OCI-LY7 (cell line): ENCODE results near the gene OLA1. TPM values are rescaled to one million over a fixed set of nuclear protein-coding genes. Genes with fewer than 3 reads are reported as not detected.

Experiments
- Bru-seq: library from RNA; stranded (reverse); fragments of 400-500 nt; gene quantifications from one replicate; lab custom pipeline; 2021; lab: Mats Ljungman, UMichigan
- BruChase-seq, 2 experiments: library from RNA; stranded (reverse); fragments of 400-500 nt; gene quantifications; one replicate each; lab custom pipeline; 2021; lab: Mats Ljungman, UMichigan
- BruUV-seq: library from RNA; stranded (reverse); fragments of 400-500 nt; replicated peaks from 2 replicates; lab custom pipeline; 2021; lab: Mats Ljungman, UMichigan
- CTCF ChIA-PET: fragments of 300-600 bp; sonication (Branson Sonifier 250); formaldehyde crosslinking; loops from one replicate; lab custom pipeline; 2022; ENCODE audit warnings: antibody characterized with exemption; ENCODE audit not compliant: unreplicated experiment; lab: Charles Lee
- POLR2A ChIA-PET: fragments of 300-600 bp; sonication (Branson Sonifier 250); formaldehyde crosslinking; loops from one replicate; lab custom pipeline; 2022; ENCODE audit warnings: antibody characterized with exemption; lab: Charles Lee
- DNase-seq: peaks from one replicate; pipeline ENCODE4 v3.0.0-alpha.2; 2015; ENCODE audit warnings: low spot score
- H2AFZ ChIP-seq: fragments of 200-600 bp; sonication (generic), shearing (Covaris generic); 2 replicates; pipeline ENCODE4 v1.6.1; 2014; ENCODE audit warnings: mild to moderate bottlenecking, antibody characterized with exemption, low read length, moderate library complexity
- H3K27ac ChIP-seq: fragments of 200-600 bp; sonication (generic); 2 replicates; pipeline ENCODE4 v1.5.1; 2014; ENCODE audit warnings: mixed run types, low read depth, mild to moderate bottlenecking, moderate library complexity, low read length, inconsistent platforms; ENCODE audit not compliant: poor library complexity, severe bottlenecking
- H3K36me3 ChIP-seq: fragments of 200-600 bp; sonication (generic); 2 replicates; pipeline ENCODE4 v1.6.1; 2014; ENCODE audit warnings: mild to moderate bottlenecking, antibody characterized with exemption, low read length, moderate library complexity, mixed read lengths; ENCODE audit not compliant: insufficient read depth
- H3K4me1 ChIP-seq: fragments of 200-600 bp; sonication (generic); 2 replicates; pipeline ENCODE4 v1.5.1; 2014; ENCODE audit warnings: mild to moderate bottlenecking, low read length; ENCODE audit not compliant: insufficient read depth, poor library complexity, severe bottlenecking
- H3K4me2 ChIP-seq: fragments of 200-600 bp; sonication (generic); 2 replicates; pipeline ENCODE4 v1.6.1; 2014; ENCODE audit warnings: mild to moderate bottlenecking, low read length
- H3K4me3 ChIP-seq: fragments of 200-600 bp; sonication (generic); 2 replicates; pipeline ENCODE4 v1.5.1; 2014; ENCODE audit warnings: mild to moderate bottlenecking, low read depth, low read length; ENCODE audit not compliant: poor library complexity, severe bottlenecking
- H3K79me2 ChIP-seq: fragments of 200-600 bp; sonication (generic); 2 replicates; pipeline ENCODE4 v1.6.1; 2016; ENCODE audit warnings: low read depth, mild to moderate bottlenecking, low read length, moderate library complexity, mixed read lengths; ENCODE audit not compliant: insufficient read depth
- H3K9me2 ChIP-seq: fragments of 200-600 bp; sonication (generic); 2 replicates; pipeline ENCODE4 v1.6.1; 2016; ENCODE audit warnings: mild to moderate bottlenecking, low read length, mixed read lengths; ENCODE audit not compliant: insufficient read depth
- H3K9me3 ChIP-seq: fragments of 200-600 bp; sonication (generic); 2 replicates; pipeline ENCODE4 v1.6.1; 2014; ENCODE audit warnings: mild to moderate bottlenecking, mixed run types, low read length, mixed read lengths
- H4K20me1 ChIP-seq: fragments of 200-600 bp; sonication (generic); 2 replicates; pipeline ENCODE4 v1.6.1; 2014; ENCODE audit warnings: mild to moderate bottlenecking, antibody characterized with exemption, low read length, moderate library complexity, mixed read lengths; ENCODE audit not compliant: insufficient read depth
- CTCF ChIP-seq: fragments of 200-600 bp; sonication (generic); conservative IDR thresholded peaks from 2 replicates; pipeline ENCODE4 v1.5.1; 2014; ENCODE audit warnings: mild to moderate bottlenecking, antibody characterized with exemption, low read length, moderate library complexity, mixed read lengths
- EZH2phosphoT487 ChIP-seq: fragments of 200-600 bp; sonication (generic); IDR thresholded peaks from 2 replicates; pipeline ENCODE4 v1.6.1; 2018; ENCODE audit warnings: low read depth, borderline replicate concordance, mild to moderate bottlenecking, mixed run types, antibody characterized with exemption, low read length, moderate library complexity, mixed read lengths
- intact Hi-C: fragments of 100-400 bp; cut with micrococcal nuclease; formaldehyde crosslinking; loops from one replicate; pipeline ENCODE4 v1.10.0; 2022; ENCODE audit not compliant: unreplicated experiment
- long read RNA-seq: library from polyadenylated mRNA; stranded (forward); transcript quantifications from one replicate; pipeline ENCODE4 v2.0.0, GENCODE V29; 2022
- total RNA-seq, 2 experiments: library from RNA; depleted of rRNA in 1 of 2; stranded (reverse); fragments of >200 nt in 1 of 2; shearing (Covaris generic) in 1 of 2; gene quantifications; 2 replicates each; pipeline ENCODE4 v1.2.3, GENCODE V29; 2014 to 2022

Gene OLA1
- 66.0 and 69.5 TPM in 2 replicates for total RNA-seq (2014; rRNA removed; shearing (Covaris generic))
- 107 and 116 TPM in 2 replicates for total RNA-seq (2022)
- Bru-seq, nascent RNA: percentile 90 among the genes with signal in this experiment
- BruChase-seq, experiment 1, labeled RNA remaining after a 6-hour chase: percentile 79 among the genes with signal in this experiment
- BruChase-seq, experiment 2, labeled RNA remaining after a 2-hour chase: percentile 76 among the genes with signal in this experiment
- long read RNA-seq, full-length matches to known transcripts: 127 of 144 reads
- long read RNA-seq, partial matches to known transcripts: 9 of 144 reads
- long read RNA-seq, other reads (novel, unspliced or antisense): 8 of 144 reads

DNA sequence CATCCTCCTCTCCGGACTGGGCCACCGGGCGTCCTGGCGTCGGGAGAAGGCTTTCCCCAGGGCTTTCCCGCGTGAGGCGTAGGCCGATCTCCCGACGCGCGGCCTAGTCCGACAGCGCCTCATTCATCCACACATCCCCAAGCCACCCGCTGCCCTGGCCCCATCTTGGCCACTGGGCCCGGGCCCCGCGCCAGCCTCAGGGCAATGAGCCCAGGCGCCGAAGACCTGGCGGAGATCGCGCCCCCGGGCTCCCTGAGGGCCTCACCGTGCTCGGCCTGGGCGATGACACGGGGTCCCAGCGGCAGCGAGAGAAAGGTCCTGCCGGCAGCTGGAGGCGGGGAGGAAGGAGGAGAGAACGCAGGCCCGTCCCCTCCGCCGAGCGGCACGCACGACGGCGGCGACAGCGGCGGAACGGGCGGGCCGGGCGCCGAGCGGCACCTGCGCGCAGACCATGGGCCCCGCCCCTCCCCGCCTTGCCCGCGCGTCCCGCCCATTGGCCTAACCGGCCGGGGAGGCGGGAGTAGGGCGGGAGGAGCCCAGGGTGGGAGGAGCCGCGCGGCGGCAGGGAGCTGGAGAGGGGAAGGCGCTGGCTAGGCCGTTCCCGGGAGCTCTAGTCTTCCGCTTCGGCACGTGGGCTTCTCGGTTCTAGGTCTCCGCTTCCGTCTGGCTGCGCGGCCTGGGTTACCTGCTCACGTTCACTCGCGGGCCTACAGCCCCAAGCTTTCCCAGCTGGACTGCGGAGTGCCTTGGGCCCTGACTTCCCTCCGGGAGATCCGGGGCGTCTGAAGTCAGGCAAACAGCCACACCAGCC, at the start of gene OLA1:
OLA1 (minus strand) TSS at position 346 of the 811 bp plus-strand sequence. CDS start 1,717 bp downstream, outside the sequence.
- peak; percentile 95 for DNase-seq
- peaks cover 47% of the 10 kb centered on the region for H3K79me2 ChIP-seq
- CTCF ChIA-PET: interaction anchor here (1.0 kb wide), 1 partner anchor 93 kb away, joined by 3 read pairs; no protein-coding TSS in a partner anchor

DNA sequence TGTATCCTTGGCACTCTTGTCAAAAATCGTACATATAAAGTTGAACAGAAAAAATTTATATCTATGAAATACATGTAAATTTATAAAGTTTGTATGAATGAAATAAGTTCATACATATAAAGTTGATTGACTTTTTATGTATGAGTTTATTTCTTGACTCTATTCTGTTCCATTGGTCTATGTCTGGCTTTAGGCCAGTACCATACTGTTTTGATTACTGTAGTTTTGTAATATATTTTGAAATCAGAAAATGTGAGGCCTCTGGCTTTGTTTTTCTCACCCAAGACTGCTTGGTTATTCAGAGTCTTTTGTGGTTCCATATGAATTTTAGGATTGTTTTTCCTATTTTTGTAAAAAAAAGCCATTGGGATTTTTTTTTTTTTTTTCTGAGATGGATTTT, 44.6 kb upstream of the OLA1 start:
- no peak overlapping the region for H3K4me2 ChIP-seq
- no peak overlapping the region for H2AFZ ChIP-seq
- no peaks in the 10 kb centered on the region for H3K4me1 ChIP-seq
- no peak for TF ChIP-seq EZH2phosphoT487
- TF ChIP-seq CTCF: no peak
- ChIA-PET POLR2A (no interaction called here), CTCF (no interaction called here)
- no peaks in the 10 kb centered on the region for H3K79me2 ChIP-seq
- no peaks in the 10 kb centered on the region for H4K20me1 ChIP-seq
- H3K36me3 ChIP-seq: no peaks in the 10 kb centered on the region
- no peak overlapping the region for H3K27ac ChIP-seq
- no peak overlapping the region for H3K4me3 ChIP-seq
- DNase-seq: no peak
- 0 out of 2 replicates have a peak, but pooled peaks cover 9% of the 10 kb centered on the region for H3K9me3 ChIP-seq
- no TSS peak for BruUV-seq
- no peaks in the 10 kb centered on the region for H3K9me2 ChIP-seq
- intact Hi-C loops: no loop called here

More for the DNA sequence above, at the start of gene OLA1:
- POLR2A ChIA-PET: interaction anchor here (0.5 to 2.6 kb wide), 11 partner anchors 8 to 983 kb away, joined by 3 to 9 read pairs (median 3); partner anchors contain the start of gene SCRN3
- BruUV-seq: no TSS peak
- Histone ChIP-seq H3K27ac (peak within 1 kb of the TSS; percentile 47), H3K9me2 (no peaks in the 10 kb centered on the region), H3K4me3 (peak within 1 kb of the TSS; percentile 93), H3K36me3 (peaks cover 28% of the 10 kb centered on the region), H4K20me1 (no peaks in the 10 kb centered on the region; the same call in 1 of the 2 replicates), H3K4me1 (peaks cover 17% of the 10 kb centered on the region), H3K4me2 (peak within 1 kb of the TSS; percentile 86), H3K9me3 (no peaks in the 10 kb centered on the region), H2AFZ (peak within 1 kb of the TSS; percentile 97)
- intact Hi-C loops: loop anchor here (10.0 kb wide), 1 partner anchor 284 kb away; the partner anchor contains the start of gene SP3
- TF ChIP-seq CTCF (no peak; the same call in 1 of the 2 replicates), EZH2phosphoT487 (no peak)
